GM12878 (cell line): Measurements from ENCODE around the gene TSPEAR. TPM values are rescaled to one million over a fixed set of nuclear protein-coding genes. Genes with fewer than 3 reads are reported as not detected.

Source experiments
- ATAC-seq: fragments of 200-7000 bp; cut with Tn5 transposase; 3 replicates; pipeline ENCODE4 v1.9.1; 2020; ENCODE audit warnings: mild to moderate bottlenecking, moderate library complexity
- BruUV-seq: library from RNA; stranded (reverse); fragments of 400-500 nt; replicated peaks from 2 replicates; lab custom pipeline; 2021; lab: Mats Ljungman, UMichigan
- CTCF ChIA-PET: fragments of 300-600 bp; sonication (Branson Sonifier 250); formaldehyde crosslinking; extraction: SDS; loops from one replicate; lab custom pipeline; 2021; ENCODE audit warnings: inconsistent platforms; lab: Yijun Ruan, JAX
- POLR2A ChIA-PET: fragments of 350-600 bp; formaldehyde crosslinking; extraction: SDS; loops from one replicate; lab custom pipeline; 2021; ENCODE audit warnings: inconsistent platforms; lab: Charles Lee
- RAD21 ChIA-PET: fragments of 300-600 bp; sonication (Branson Sonifier 250); formaldehyde crosslinking; loops from one replicate; lab custom pipeline; 2023; ENCODE audit warnings: antibody characterized with exemption; ENCODE audit not compliant: unreplicated experiment; lab: Charles Lee
- SMC1A ChIA-PET: fragments of 300-600 bp; sonication (Branson Sonifier 250); formaldehyde crosslinking; loops from one replicate; lab custom pipeline; 2023; ENCODE audit not compliant: unreplicated experiment, uncharacterized antibody; lab: Charles Lee
- DNase-seq: peaks from one replicate; pipeline ENCODE4 v3.0.0-alpha.2; 2011; ENCODE audit warnings: low read depth, low spot score
- FAIRE-seq: peaks from 3 replicates; lab custom pipeline; 2011; peaks lifted over from hg19 to GRCh38; lab: Jason Lieb, UNC
- H2AFZ ChIP-seq: 2 replicates; pipeline ENCODE4 v1.6.0; 2011; ENCODE audit warnings: low read depth, low read length, control low read depth; ENCODE audit not compliant: control insufficient read depth
- H3K27ac ChIP-seq: 2 replicates; pipeline ENCODE4 v1.5.1; 2011; ENCODE audit warnings: control low read depth; ENCODE audit not compliant: control insufficient read depth, insufficient read depth
- H3K27me3 ChIP-seq, 2 experiments: replicated peaks in 1 of 2; 2 replicates each; pipeline versions ENCODE4 v1.6.0 to v1.6.1; 2011; ENCODE audit warnings: low read length in 1 of 2; ENCODE audit not compliant: control insufficient read depth in 2 of 2, insufficient read depth in 2 of 2
- H3K36me3 ChIP-seq, 2 experiments: 2 replicates each; pipeline ENCODE4 v1.5.1; 2011; ENCODE audit warnings: low read length in 1 of 2; ENCODE audit not compliant: control insufficient read depth in 2 of 2, insufficient read depth in 2 of 2
- H3K4me1 ChIP-seq: 2 replicates; pipeline ENCODE4 v1.6.1; 2011; ENCODE audit warnings: mild to moderate bottlenecking, low read length, moderate library complexity, mixed read lengths; ENCODE audit not compliant: control insufficient read depth, insufficient read depth
- H3K4me2 ChIP-seq: 2 replicates; pipeline ENCODE4 v1.6.0; 2011; ENCODE audit warnings: control low read depth; ENCODE audit not compliant: control insufficient read depth, insufficient read depth
- H3K4me3 ChIP-seq: fragments of 200-600 bp; sonication (generic); 2 replicates; pipeline ENCODE4 v1.5.1; 2016
- H3K79me2 ChIP-seq: 2 replicates; pipeline ENCODE4 v1.6.0; 2011; ENCODE audit warnings: low read length; ENCODE audit not compliant: control insufficient read depth, insufficient read depth
- H3K9ac ChIP-seq: 2 replicates; pipeline ENCODE4 v1.8.0; 2011; ENCODE audit warnings: low read length, control low read depth, mixed read lengths; ENCODE audit not compliant: control insufficient read depth, insufficient read depth
- H3K9me3 ChIP-seq: replicated peaks from 3 replicates; pipeline ENCODE4 v1.5.1; 2011; ENCODE audit warnings: mild to moderate bottlenecking, low read length; ENCODE audit not compliant: control insufficient read depth, insufficient read depth
- H4K20me1 ChIP-seq: 2 replicates; pipeline ENCODE4 v1.6.0; 2011; ENCODE audit not compliant: control insufficient read depth, insufficient read depth
- CHD4 ChIP-seq: fragments of 200-600 bp; sonication (generic); IDR thresholded peaks from 2 replicates; pipeline ENCODE4 v1.6.1; 2016; ENCODE audit warnings: mild to moderate bottlenecking
- EED ChIP-seq: sonication (generic); IDR thresholded peaks from 2 replicates; pipeline ENCODE4 v1.6.1; 2016; ENCODE audit warnings: antibody characterized with exemption, low read depth
- MEF2A ChIP-seq: IDR thresholded peaks from 2 replicates; pipeline ENCODE4 v1.6.1; 2011; ENCODE audit warnings: low read depth, mild to moderate bottlenecking, low read length, moderate library complexity; ENCODE audit not compliant: insufficient read depth
- MYC ChIP-seq: IDR thresholded peaks from 2 replicates; pipeline ENCODE4 v1.6.1; 2011; ENCODE audit warnings: mild to moderate bottlenecking, low read length, moderate library complexity, inconsistent platforms; ENCODE audit not compliant: insufficient read depth, insufficient replicate concordance, insufficient read length, severe bottlenecking
- RELA ChIP-seq: fragments of 450-650 bp; IDR thresholded peaks from 2 replicates; pipeline ENCODE4 v1.8.0; 2014; ENCODE audit warnings: borderline replicate concordance; ENCODE audit not compliant: partially characterized antibody
- SMAD1 ChIP-seq: fragments of 450-650 bp; IDR thresholded peaks from 2 replicates; pipeline ENCODE4 v1.6.1; 2018; ENCODE audit warnings: mild to moderate bottlenecking, low read depth; ENCODE audit not compliant: partially characterized antibody
- SMC3 ChIP-seq: IDR thresholded peaks from 2 replicates; pipeline ENCODE4 v1.6.1; 2011; ENCODE audit warnings: low read length, improper control_type of control experiment, borderline replicate concordance
- SUPT20H ChIP-seq: IDR thresholded peaks from 2 replicates; pipeline ENCODE4 v1.6.1; 2011; ENCODE audit warnings: low read depth, mild to moderate bottlenecking, low read length, moderate library complexity, borderline replicate concordance; ENCODE audit not compliant: control insufficient read depth
- TAF1 ChIP-seq: IDR thresholded peaks from 2 replicates; pipeline ENCODE4 v1.6.1; 2011; ENCODE audit warnings: mild to moderate bottlenecking, low read depth, low read length, borderline replicate concordance
- TCF12 ChIP-seq: IDR thresholded peaks from 2 replicates; pipeline ENCODE4 v1.6.1; 2011; ENCODE audit warnings: low read depth, mild to moderate bottlenecking, low read length
- ZNF622 ChIP-seq: fragments of 450-650 bp; IDR thresholded peaks from 2 replicates; pipeline ENCODE4 v1.6.1; 2017; ENCODE audit warnings: mild to moderate bottlenecking, inconsistent platforms
- ZZZ3 ChIP-seq: IDR thresholded peaks from 2 replicates; pipeline ENCODE4 v1.6.1; 2011; ENCODE audit warnings: low read depth; ENCODE audit not compliant: control insufficient read depth, insufficient read length
- WGBS: methylation state at CpG from one replicate; pipeline ENCODE4 v1.1.6; 2016; ENCODE audit warnings: low lambda C conversion rate; ENCODE audit not compliant: insufficient replicate concordance, insufficient coverage; ENCODE audit errors: missing lambda C conversion rate; 5-methylcytosine and 5-hydroxymethylcytosine counted together
- in situ Hi-C: fragments of 300-500 bp; cut with MboI; formaldehyde crosslinking; loops from 9 replicates; pipeline ENCODE4 v1.14.3; 2018; ENCODE audit warnings: mixed read lengths
- intact Hi-C: fragments of 100-400 bp; cut with micrococcal nuclease; formaldehyde crosslinking; loops from one replicate; pipeline ENCODE4 v1.14.2; 2022; ENCODE audit not compliant: unreplicated experiment
- polyA plus RNA-seq, 11 experiments: library from polyadenylated mRNA; depleted of rRNA in 4 of 11; unstranded in 6 of 11; stranded (reverse) in 5 of 11; fragments of >200 nt; fragmentation: Nextera tagmentation in 4 of 11; fragmentation: Illumina TruSeq in 1 of 11; extraction: Ambion mirVana in 4 of 11; extraction: Trizol in 1 of 11; gene quantifications; 1 replicate in 1 of 11; 2 replicates in 10 of 11; pipeline versions ENCODE4 v1.2.1 to v1.2.3, GENCODE V29; 2011 to 2016; ENCODE audit warnings: inconsistent platforms in 2 of 11, missing spikeins in 2 of 11, low read depth in 1 of 11
- total RNA-seq, 4 experiments: library from RNA; depleted of rRNA in 3 of 4; stranded (reverse); fragments of >200 nt in 3 of 4; fragmentation: Illumina TruSeq in 1 of 4; extraction: Trizol in 1 of 4; gene quantifications; 2 replicates each; pipeline versions ENCODE4 v1.2.1 to v1.2.3, GENCODE V29; 2013 to 2021
- TF ChIP-seq, protein P1 (sequence below): fragments of 450-650 bp; IDR thresholded peaks from 2 replicates; pipeline ENCODE4 v1.6.1; 2014; ENCODE audit warnings: mild to moderate bottlenecking
- TF ChIP-seq, protein P2 (sequence below): fragments of 450-650 bp; IDR thresholded peaks from 2 replicates; pipeline ENCODE4 v1.6.1; 2016; ENCODE audit warnings: mild to moderate bottlenecking

TSPEAR gene
- total and polyA plus RNA-seq, 10 of the 15 experiments (the other 5 are each of a cell fraction or from before 2014, with no cell fraction given) = not detected

DNA sequence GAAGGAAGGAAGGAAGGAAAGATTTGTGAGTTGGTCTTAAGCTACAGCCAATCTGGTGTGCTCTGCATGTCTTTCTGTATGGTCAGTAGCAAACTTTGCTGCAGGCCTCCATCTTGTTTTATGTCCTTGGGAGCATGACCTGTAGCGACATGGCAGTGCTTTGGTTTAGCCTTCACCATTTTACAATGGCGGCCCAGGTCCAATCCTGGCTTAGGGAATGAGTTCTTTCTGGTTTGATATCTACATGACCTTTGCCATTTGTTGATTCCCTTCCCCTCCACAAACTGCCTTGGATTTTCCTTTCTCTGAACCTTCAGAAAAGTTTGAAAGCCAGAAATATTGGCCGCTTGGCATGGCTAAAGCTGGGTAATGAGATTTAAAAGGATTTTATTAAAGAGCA, 30.5 kb upstream of the TSPEAR start:
- Histone ChIP-seq H3K9me3 (no peaks in the 10 kb centered on the region; the same call in 2 of the 3 replicates), H3K27ac (no peak overlapping the region), H3K4me3 (no peak overlapping the region), H3K9ac (no peak overlapping the region), H3K27me3 (no peaks in the 10 kb centered on the region), H2AFZ (no peak overlapping the region), H3K79me2 (no peaks in the 10 kb centered on the region), H3K4me2 (no peak overlapping the region), H3K36me3 (no peaks in the 10 kb centered on the region), H4K20me1 (no peaks in the 10 kb centered on the region), H3K4me1 (no peaks in the 10 kb centered on the region)
- 76% methylated on average over 3 of the region's 3 CpGs for WGBS
- FAIRE-seq (no peak), DNase-seq (no peak), ATAC-seq (no peak)
- ChIA-PET CTCF (interaction anchor here (0.6 to 5.7 kb wide), 10 partner anchors 11 to 231 kb away, joined by 3 to 30 read pairs (median 4); no protein-coding TSS in a partner anchor), POLR2A (no interaction called here), SMC1A (interaction anchor here (1.3 to 1.8 kb wide), 4 partner anchors 10 to 232 kb away, joined by 3 to 11 read pairs (median 6); no protein-coding TSS in a partner anchor), RAD21 (interaction anchor here (0.6 to 2.2 kb wide), 7 partner anchors 22 to 699 kb away, joined by 3 to 15 read pairs (median 3); no protein-coding TSS in a partner anchor)
- BruUV-seq = no TSS peak
- intact Hi-C loops = no loop called here
- in situ Hi-C loops = no loop called here
- TF ChIP-seq MYC = no peak
- no peak for TF ChIP-seq EED
- TF ChIP-seq, protein P1, sequence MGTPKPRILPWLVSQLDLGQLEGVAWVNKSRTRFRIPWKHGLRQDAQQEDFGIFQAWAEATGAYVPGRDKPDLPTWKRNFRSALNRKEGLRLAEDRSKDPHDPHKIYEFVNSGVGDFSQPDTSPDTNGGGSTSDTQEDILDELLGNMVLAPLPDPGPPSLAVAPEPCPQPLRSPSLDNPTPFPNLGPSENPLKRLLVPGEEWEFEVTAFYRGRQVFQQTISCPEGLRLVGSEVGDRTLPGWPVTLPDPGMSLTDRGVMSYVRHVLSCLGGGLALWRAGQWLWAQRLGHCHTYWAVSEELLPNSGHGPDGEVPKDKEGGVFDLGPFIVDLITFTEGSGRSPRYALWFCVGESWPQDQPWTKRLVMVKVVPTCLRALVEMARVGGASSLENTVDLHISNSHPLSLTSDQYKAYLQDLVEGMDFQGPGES = no peak
- no peak for TF ChIP-seq SUPT20H
- TF ChIP-seq, protein P2, sequence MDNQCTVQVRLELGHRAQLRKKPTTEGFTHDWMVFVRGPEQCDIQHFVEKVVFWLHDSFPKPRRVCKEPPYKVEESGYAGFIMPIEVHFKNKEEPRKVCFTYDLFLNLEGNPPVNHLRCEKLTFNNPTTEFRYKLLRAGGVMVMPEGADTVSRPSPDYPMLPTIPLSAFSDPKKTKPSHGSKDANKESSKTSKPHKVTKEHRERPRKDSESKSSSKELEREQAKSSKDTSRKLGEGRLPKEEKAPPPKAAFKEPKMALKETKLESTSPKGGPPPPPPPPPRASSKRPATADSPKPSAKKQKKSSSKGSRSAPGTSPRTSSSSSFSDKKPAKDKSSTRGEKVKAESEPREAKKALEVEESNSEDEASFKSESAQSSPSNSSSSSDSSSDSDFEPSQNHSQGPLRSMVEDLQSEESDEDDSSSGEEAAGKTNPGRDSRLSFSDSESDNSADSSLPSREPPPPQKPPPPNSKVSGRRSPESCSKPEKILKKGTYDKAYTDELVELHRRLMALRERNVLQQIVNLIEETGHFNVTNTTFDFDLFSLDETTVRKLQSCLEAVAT = no peak
- no peak for TF ChIP-seq RELA
- no peak for TF ChIP-seq TAF1
- no peak for TF ChIP-seq ZZZ3
- no peak for TF ChIP-seq TCF12
- TF ChIP-seq CHD4 = no peak
- TF ChIP-seq SMC3 = no peak
- TF ChIP-seq ZNF622 = no peak
- TF ChIP-seq SMAD1 = no peak
- no peak for TF ChIP-seq MEF2A
